Measurements from ENCODE around the gene TCF12.
A peak's percentile ranks its signal among the peaks of the same experiment; 100 is the strongest.

Gene TCF12

GRCh38 chr15:56969265-56969895 is 50.9 kb downstream of the TCF12 start:
- TF ChIP-seq, protein P1, sequence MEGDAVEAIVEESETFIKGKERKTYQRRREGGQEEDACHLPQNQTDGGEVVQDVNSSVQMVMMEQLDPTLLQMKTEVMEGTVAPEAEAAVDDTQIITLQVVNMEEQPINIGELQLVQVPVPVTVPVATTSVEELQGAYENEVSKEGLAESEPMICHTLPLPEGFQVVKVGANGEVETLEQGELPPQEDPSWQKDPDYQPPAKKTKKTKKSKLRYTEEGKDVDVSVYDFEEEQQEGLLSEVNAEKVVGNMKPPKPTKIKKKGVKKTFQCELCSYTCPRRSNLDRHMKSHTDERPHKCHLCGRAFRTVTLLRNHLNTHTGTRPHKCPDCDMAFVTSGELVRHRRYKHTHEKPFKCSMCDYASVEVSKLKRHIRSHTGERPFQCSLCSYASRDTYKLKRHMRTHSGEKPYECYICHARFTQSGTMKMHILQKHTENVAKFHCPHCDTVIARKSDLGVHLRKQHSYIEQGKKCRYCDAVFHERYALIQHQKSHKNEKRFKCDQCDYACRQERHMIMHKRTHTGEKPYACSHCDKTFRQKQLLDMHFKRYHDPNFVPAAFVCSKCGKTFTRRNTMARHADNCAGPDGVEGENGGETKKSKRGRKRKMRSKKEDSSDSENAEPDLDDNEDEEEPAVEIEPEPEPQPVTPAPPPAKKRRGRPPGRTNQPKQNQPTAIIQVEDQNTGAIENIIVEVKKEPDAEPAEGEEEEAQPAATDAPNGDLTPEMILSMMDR (IDR thresholded peaks at IDR 0.05; ENCODE audit: control insufficient read depth, extremely low read depth, insufficient read depth), result no peak
- peak; percentile 28 for DNase-seq (ENCODE audit: low read depth)
- H3K4me3 ChIP-seq (ENCODE audit: low read depth, low read length), result peak overlapping the region; percentile 36

GRCh38 chr15:56971571-56971970 is 53.1 kb downstream of the TCF12 start:
- TF ChIP-seq, protein P1 (IDR thresholded peaks at IDR 0.05; ENCODE audit: control insufficient read depth, extremely low read depth, insufficient read depth), result no peak
- DNase-seq (ENCODE audit: low read depth), result no peak

DNA sequence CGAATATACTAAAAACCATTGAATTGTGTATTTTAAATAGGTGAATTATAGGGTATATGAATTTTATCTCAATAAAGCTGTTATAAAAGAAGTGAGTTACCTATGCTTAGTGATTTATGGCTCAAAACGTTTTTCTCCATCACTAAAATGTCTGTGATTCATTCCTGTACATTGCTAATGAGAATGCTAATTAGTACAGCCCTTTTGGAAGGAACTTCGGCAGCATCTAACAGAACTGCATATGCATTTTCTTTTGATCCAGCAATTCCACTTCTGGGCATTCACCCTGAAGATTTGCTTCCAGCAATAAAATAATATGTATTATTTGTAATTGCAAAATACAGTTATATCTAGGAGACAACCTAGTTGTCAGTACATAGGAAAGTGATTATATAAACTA is 53.6 kb downstream of the TCF12 start:
- TF ChIP-seq, protein P1 (IDR thresholded peaks at IDR 0.05; ENCODE audit: control insufficient read depth, extremely low read depth, insufficient read depth), result no peak
- no peak overlapping the region for H3K4me3 ChIP-seq (ENCODE audit: low read depth, low read length)
- no peak for DNase-seq (ENCODE audit: low read depth)

More at GRCh38 chr15:56971571-56971970, 53.1 kb downstream of the TCF12 start:
- no peak overlapping the region for H3K4me3 ChIP-seq (ENCODE audit: low read depth, low read length)

DNA sequence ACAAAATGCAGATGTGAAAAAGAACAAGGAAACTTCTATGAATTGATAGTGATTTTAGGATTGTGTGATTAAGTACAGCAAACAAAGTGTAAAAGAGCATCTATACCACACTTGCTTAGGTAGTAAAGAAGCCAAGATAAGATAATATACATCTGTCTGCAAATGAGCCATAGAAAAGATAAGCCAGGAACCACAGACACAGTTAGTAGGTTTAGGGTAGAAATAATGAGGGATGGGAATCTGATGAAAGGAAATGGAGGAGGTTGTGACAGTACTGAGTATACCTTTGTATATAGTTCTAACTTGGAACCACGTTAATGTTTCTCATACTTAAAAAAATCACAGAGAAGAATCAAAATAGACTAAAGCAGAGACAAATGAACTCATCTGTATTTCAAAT is 54.0 kb downstream of the TCF12 start:
- no peak for DNase-seq (ENCODE audit: low read depth)
- TF ChIP-seq, protein P1 (IDR thresholded peaks at IDR 0.05; ENCODE audit: control insufficient read depth, extremely low read depth, insufficient read depth), result no peak

GRCh38 chr15:56973463-56973862 is 55.0 kb downstream of the TCF12 start:
- no peak overlapping the region for H3K4me3 ChIP-seq (ENCODE audit: low read depth, low read length)
- TF ChIP-seq, protein P1 (IDR thresholded peaks at IDR 0.05; ENCODE audit: control insufficient read depth, extremely low read depth, insufficient read depth), result no peak
- no peak for DNase-seq (ENCODE audit: low read depth)

More for the DNA sequence above, 54.0 kb downstream of the TCF12 start:
- no peak overlapping the region for H3K4me3 ChIP-seq (ENCODE audit: low read depth, low read length)

DNA sequence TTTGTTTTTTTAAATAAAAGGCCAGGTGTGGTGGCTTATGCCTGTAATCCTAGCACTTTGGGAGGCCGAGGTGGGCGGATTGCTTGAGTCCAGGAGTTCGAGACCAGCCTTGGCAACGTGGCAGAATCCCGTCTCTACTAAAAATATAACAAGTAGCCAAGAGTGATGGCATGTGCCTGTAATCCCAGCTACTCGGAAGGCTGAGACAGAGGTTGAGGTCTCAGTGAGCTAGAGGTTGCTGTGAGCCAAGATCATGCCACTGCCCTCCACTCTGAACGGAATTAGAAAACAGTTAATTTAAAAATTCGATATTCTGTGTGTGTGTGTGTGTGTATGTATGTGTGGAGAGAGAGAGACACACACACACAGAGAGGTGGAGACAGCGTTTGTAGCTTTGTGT is 58.8 kb downstream of the TCF12 start:
- no peak overlapping the region for H3K4me3 ChIP-seq (ENCODE audit: low read depth, low read length)
- no peak for DNase-seq (ENCODE audit: low read depth)
- TF ChIP-seq, protein P1 (IDR thresholded peaks at IDR 0.05; ENCODE audit: control insufficient read depth, extremely low read depth, insufficient read depth), result no peak
